GM11168 (cell line): ENCODE data around the gene SLC17A5.
"Not testable (repeated sequence)": the region's sequence is repeated elsewhere in the genome, so short reads cannot be mapped to it uniquely, and the experiment has no call there.

ENCODE experiments used
- in situ Hi-C: fragments of 300-500 bp; cut with MboI; formaldehyde crosslinking; loops from one replicate; pipeline ENCODE4 v1.12.0; 2022; ENCODE audit warnings: low sequenced_read_pairs; ENCODE audit not compliant: unreplicated experiment

The SLC17A5 gene

GRCh38 chr6:73624896-73625295, 28.9 kb downstream of the SLC17A5 start:
- in situ Hi-C loops = no loop called here

DNA sequence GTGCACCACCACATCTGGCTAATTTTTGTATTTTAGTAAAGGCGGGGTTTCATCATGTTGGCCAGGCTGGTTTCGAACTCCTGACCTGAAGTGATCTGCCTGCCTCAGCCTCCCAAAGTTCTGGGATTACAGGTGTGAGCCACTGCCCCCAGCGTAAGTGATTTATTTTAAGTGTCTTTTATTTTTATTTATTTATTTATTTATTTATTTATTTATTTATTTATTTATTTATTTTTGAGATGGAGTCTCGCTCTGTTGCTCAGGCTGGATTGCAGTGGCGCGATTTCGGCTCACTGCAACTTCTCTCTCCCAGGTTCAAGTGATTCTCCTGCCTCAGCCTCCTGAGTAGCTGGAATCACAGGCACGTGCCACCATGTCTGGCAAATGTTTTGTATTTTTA, 30.3 kb downstream of the SLC17A5 start:
- in situ Hi-C loops = not testable (repeated sequence)

- in situ Hi-C loops = loop anchor here (5.0 kb wide), 1 partner anchor 106 kb away; no protein-coding TSS in a partner anchor
These were observed 35.7 kb downstream of the SLC17A5 start for GRCh38 chr6:73618082-73618481.

- in situ Hi-C loops = loop anchor here (5.0 kb wide), 1 partner anchor 103 kb away; no protein-coding TSS in a partner anchor
These were observed 39.0 kb downstream of the SLC17A5 start for GRCh38 chr6:73614802-73615201.

DNA sequence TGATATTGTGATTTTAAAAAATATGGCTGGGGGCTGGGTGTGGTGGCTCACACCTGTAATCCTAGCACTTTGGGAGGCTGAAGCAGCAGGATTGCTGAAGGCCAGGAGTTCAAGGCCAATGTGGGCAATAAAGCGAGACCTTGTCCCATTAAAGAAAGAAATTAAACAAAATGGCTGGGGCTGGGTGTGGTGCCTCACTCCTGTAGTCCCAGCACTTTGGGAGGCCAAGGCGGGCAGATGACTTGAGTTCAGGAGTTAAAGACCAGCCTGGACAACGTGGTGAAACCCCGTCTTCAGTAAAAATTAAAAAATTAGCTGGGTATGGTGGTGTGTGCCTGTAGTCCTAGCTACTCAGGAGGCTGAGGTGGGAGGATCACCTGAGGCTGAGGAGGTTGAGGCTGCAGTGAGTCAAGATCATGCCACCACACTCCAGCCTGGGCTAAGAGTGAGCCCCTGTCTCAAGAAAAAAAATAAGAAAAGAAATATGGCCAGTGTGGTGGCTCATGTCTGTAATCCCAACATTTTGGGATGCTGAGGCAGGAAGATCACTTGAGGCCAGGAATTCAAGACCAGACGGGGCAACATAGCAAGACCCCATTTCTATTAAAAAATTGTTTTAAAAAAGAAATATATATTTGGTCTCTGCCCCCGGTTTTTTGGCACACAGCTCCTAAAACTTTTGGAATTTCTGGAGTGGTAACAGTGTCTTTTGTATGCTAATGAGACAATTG, 39.8 kb downstream of the SLC17A5 start:
- in situ Hi-C loops = no loop called here

DNA sequence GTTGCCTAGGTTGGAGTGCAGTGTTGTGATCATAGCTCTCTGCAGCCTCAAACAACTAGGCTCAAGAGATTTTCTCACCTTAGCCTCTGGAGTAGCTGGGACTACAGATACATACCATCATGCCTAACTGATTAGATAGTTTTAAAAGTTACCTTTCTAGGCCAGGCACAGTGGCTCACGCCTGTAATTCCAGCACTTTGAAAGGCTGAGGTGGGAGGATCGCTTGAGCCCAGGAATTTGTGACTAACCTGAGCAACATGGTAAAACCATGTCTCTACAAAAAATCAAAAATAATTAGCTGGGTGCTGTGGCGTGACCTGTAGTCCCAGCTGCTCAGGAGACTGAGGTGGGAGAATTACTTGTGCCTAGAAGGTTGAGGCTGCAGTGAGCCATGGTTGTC, 41.2 kb downstream of the SLC17A5 start:
- in situ Hi-C loops = no loop called here

GRCh38 chr6:73610444-73611275, 43.1 kb downstream of the SLC17A5 start:
- in situ Hi-C loops = no loop called here

DNA sequence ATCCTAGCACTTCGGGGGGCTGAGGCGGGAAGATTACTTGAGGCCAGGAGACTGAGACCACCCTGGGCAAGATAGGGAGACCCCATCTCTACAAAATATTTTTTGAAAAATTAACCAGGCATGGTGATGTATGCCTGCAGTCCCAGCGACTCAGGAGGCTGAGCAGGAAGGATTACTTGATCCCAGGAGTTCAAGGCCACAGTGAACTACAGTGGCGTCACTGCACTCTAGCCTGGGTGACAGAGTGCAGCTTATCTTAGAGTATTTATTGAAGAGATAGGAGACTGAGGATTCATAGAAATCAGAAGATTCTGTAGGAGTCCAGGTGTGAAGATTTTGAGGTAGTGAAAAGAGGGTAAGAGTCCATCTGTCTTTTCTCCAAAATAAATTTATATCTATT, 45.0 kb downstream of the SLC17A5 start:
- in situ Hi-C loops = no loop called here

DNA sequence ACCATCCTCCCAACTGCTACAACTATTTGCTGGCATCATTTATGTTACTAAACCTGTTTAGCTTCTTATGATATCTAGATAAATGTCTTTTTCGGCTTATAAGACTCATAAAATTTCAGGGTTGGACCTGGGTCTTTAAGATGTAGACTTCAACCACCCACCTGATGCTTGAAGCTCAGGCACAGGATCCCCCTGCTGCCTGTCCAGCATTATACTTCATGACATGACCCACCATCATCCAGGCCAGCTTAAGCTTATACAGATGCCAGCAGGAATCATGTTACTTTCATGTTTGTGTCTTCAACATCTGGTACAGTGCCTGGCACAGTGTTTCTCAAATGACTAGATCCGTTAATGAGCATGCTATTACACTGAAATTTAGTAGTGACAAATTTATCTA, 47.4 kb downstream of the SLC17A5 start:
- in situ Hi-C loops = no loop called here

- in situ Hi-C loops = no loop called here
These were observed 49.3 kb downstream of the SLC17A5 start for GRCh38 chr6:73604461-73604860.

DNA sequence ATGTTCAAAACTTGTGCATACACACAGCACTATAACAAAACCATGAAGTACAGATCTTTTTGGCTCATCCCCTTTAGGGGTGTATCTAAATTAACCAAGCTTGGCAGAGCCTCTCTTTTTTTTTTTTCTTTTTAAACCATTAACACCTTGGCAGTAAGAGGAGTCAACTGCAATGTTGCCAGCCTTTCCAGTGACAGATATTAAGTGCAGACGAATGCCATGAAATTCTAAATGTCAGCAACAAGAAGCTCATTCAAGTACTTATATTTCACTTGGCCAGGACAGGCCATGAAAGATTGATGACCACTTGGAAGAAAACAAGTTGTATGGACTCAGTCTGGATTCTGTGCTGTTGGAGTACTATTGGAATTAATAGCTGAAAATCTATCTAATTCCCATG, 49.8 kb downstream of the SLC17A5 start:
- in situ Hi-C loops = no loop called here

DNA sequence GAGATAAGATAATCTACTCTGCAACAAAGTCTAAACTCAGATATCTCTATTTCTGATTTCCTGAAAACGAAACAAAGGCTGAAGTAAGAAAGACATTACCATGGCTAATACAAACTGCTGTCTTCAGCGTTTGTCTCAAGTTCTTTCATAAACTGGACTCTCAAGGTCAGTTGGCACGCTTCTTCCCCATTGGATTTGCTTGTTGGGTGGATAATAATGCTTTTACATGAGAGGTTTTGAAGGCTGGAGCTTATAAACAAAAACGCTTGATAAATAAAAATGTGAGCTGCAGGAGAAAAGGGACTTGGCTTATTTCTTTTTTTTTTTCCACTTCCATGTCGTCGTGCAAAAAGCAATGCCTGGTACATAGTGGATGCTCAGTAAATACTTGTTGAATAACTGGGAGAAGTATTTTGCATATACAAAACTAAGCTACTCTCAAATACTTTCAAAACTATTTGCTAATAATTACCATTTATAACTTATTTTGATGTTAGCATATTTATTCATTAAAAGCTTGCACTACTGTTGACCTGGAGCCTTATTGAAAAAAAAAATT, 67.3 kb downstream of the SLC17A5 start:
- in situ Hi-C loops = no loop called here

GRCh38 chr6:73585566-73586415, 68.0 kb downstream of the SLC17A5 start:
- in situ Hi-C loops = no loop called here

- in situ Hi-C loops = no loop called here
These were observed 72.5 kb downstream of the SLC17A5 start for GRCh38 chr6:73581293-73581692.

DNA sequence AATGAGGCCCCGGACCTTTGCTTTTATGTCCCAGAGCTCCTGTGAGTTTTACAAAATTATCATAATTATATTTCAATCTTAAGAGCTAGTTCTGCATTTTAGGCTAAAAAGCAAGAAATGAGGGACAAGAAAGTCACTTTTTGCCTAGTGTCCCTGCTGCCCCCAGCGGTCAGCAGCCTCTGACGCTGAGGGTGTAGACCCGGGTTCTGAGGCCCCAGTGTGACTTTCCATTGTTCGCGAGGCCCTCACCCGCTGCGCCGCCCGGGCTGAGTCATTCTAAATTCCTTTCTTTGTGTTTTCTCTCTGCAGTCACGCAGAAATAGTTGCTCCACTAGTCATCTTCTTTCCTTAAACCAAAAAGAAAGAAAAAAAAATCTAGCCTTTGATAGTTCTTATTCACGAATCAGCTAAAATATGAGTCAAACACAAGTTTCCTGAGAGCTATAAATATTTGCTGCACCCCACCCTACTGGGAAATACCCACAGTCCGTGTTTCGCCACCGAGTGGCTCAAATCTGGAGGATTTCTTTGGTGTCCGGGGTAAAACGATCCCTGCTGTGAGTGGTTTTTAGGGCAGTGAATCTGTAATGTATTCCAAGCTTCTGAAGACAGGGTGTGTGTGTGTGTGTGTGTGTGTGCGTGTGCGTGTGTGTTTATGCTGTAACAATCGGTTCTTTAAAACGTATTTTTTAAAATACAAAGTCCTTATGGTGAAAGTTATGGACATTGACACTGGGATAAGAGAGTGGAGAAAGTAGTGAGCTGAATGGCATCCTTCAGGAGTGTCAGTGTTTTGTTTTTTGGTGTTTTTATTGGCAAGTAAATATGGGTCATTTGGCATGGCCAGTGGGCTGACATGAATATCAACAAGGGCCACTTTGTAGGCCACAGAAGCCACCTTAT, 73.3 kb downstream of the SLC17A5 start:
- in situ Hi-C loops = no loop called here

DNA sequence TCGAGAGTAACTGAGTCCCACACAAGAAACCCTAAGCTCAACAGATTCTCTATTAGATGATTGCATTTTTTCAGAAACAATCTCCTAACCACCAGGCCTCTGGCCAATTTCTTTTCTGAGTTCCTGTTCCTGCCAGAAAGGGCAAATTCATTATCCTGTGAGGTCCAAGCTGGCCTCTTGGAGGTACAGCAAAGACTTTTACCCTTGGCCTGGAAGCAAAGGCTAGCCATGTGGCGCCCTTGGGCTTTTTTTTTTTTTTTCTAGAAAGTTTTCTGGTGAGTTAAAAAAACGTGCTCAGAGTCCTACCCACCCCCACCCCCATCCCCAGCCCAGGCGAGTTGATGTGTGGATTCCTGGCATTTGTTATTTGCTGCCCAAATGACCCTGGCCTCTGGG, 73.9 kb downstream of the SLC17A5 start:
- in situ Hi-C loops = no loop called here

- in situ Hi-C loops = no loop called here
These were observed 74.4 kb downstream of the SLC17A5 start for GRCh38 chr6:73579389-73579788.

DNA sequence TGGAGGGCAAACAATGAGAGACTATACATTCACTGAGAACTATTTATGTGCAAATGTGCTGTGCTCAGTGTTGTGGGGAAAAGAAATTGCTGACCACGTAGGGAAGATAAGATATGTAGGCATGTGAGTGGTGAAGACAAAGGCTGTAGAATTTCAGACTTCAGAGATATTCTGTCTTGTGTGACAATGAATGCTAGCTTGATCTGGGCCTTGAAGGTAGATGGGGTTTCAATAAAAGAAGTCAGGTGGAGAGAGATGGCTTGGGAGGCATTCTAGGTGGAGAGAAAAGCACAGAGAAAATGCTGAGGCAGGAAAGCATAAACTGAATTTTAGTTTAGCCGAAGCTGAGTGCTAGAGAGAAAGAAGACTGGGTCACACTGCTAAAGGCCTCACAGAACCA, 76.1 kb downstream of the SLC17A5 start:
- in situ Hi-C loops = no loop called here

- in situ Hi-C loops = not testable (repeated sequence)
These were observed 81.3 kb downstream of the SLC17A5 start for GRCh38 chr6:73572531-73572930.
